Stimulated activated CD8-positive, alpha-beta memory T cell treated with anti-CD3 and anti-CD28 coated beads, Interleukin-4, amount 100 ng/mL, for 1 hour (primary cell): ENCODE measurements around the gene WDR90.

Experiments used
- DNase-seq, 2 donors: peaks; one replicate each; pipeline ENCODE4 v3.0.0-alpha.2; 2020; ENCODE audit warnings: low read depth in 2 of 2, low spot score in 1 of 2

WDR90 gene

GRCh38 chr16:648781-649589, at the start of gene WDR90:
Gene WDR90, plus strand, starts transcription at chr16:649365. Its CDS starts 52 bp downstream, at chr16:649417.
- DNase-seq = peak; percentile 75 to 86

GRCh38 chr16:600781-601180, 48.4 kb upstream of the WDR90 start:
- no peak for DNase-seq

GRCh38 chr16:603933-604332, 45.2 kb upstream of the WDR90 start:
- no peak for DNase-seq

- no peak for DNase-seq
Measured at GRCh38 chr16:606656-607307, 42.4 kb upstream of the WDR90 start.

- no peak for DNase-seq
Measured at GRCh38 chr16:608019-608418, 41.1 kb upstream of the WDR90 start.

GRCh38 chr16:609316-609715, 39.8 kb upstream of the WDR90 start:
- DNase-seq = no peak

- no peak for DNase-seq
Measured at GRCh38 chr16:609984-610383, 39.2 kb upstream of the WDR90 start.

- peak in 1 of 2 donors; percentile 28 for DNase-seq
Measured at GRCh38 chr16:610513-611381, 38.4 kb upstream of the WDR90 start.

- no peak for DNase-seq
Measured at GRCh38 chr16:615122-615521, 34.0 kb upstream of the WDR90 start.

- DNase-seq = no peak
Measured at GRCh38 chr16:616733-617586, 32.2 kb upstream of the WDR90 start.

- DNase-seq = no peak
Measured at GRCh38 chr16:617855-618254, 31.3 kb upstream of the WDR90 start.

GRCh38 chr16:619476-620100, 29.6 kb upstream of the WDR90 start:
- DNase-seq = no peak

- DNase-seq = no peak
Measured at GRCh38 chr16:620700-621525, 28.3 kb upstream of the WDR90 start.

- no peak for DNase-seq
Measured at GRCh38 chr16:621526-622105, 27.5 kb upstream of the WDR90 start.

- no peak for DNase-seq
Measured at GRCh38 chr16:622920-623280, 26.3 kb upstream of the WDR90 start.

- DNase-seq = no peak
Measured at GRCh38 chr16:624526-625070, 24.6 kb upstream of the WDR90 start.

GRCh38 chr16:625117-625976, 23.8 kb upstream of the WDR90 start:
- no peak for DNase-seq
